Measurements from ENCODE around the gene AK5.
A peak's percentile ranks its signal among the peaks of the same experiment; 100 is the strongest.
"Not testable (repeated sequence)": the region's sequence is repeated elsewhere in the genome, so short reads cannot be mapped to it uniquely, and the experiment has no call there.

The AK5 gene

GRCh38 chr1:77300566-77300965 lies 18.7 kb downstream of the AK5 start:
- no peak for TF ChIP-seq CTCF (IDR thresholded peaks at IDR 0.05; ENCODE audit: control insufficient read depth, extremely low read depth, insufficient read depth)
- no peak for DNase-seq (ENCODE audit: low read depth)
- no peak overlapping the region for H3K4me3 ChIP-seq (ENCODE audit: low read depth, low read length)

DNA sequence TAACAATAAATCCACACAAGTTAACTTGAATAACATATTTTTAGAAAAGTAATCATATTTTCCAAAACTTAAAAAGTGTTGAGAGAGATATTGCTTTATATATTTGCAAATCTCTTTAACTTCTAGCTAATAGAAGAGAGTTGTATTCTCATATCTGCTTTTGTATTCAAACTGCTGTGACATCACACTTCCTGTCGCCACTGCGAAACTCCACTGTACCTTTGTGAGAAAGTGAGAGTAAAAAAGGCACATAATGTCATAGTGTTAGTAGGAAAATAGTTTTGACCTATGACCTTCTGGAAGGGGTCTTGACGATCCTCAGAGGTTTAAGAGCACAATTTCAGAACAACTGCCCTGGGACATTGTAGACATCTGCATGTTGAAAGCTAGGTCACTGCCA lies 21.6 kb downstream of the AK5 start:
- no peak for TF ChIP-seq CTCF (IDR thresholded peaks at IDR 0.05; ENCODE audit: control insufficient read depth, extremely low read depth, insufficient read depth)
- H3K4me3 ChIP-seq (ENCODE audit: low read depth, low read length), result no peak overlapping the region
- DNase-seq (ENCODE audit: low read depth), result no peak

DNA sequence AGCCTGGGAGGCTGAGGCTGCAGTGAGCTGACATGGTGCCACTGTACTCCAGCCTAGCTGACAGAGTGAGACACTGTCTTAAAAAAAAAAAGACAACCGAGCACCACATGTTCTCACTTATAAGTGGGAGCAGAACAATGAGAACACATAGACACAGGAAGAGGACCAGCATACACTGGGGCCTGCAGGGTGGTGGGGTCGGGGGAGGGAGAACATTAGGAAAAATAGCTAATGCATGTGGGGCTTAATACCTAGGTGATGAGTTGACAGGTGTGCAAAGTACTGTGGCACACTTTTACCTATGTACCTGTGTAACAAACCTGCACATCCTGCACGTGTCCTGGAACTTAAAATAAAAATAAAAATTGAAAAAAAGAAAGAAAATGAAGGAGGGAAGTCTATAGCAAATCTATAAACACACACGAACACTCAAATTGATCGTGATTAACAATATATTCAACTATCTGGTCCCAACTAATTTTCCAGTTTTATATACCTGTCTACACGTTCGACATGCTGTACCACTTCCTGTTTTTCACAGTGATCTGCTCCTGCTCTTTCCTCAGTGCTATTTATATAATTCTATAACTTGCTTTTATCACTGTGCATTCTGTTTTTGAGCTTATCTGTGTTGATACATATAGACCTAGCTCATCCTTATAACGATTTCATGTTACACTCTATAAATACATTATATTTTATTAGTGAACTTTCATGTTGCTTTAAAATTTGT lies 27.2 kb downstream of the AK5 start:
- TF ChIP-seq CTCF (IDR thresholded peaks at IDR 0.05; ENCODE audit: control insufficient read depth, extremely low read depth, insufficient read depth), result no peak
- DNase-seq (ENCODE audit: low read depth), result no peak
- H3K4me3 ChIP-seq (ENCODE audit: low read depth, low read length), result no peak overlapping the region

DNA sequence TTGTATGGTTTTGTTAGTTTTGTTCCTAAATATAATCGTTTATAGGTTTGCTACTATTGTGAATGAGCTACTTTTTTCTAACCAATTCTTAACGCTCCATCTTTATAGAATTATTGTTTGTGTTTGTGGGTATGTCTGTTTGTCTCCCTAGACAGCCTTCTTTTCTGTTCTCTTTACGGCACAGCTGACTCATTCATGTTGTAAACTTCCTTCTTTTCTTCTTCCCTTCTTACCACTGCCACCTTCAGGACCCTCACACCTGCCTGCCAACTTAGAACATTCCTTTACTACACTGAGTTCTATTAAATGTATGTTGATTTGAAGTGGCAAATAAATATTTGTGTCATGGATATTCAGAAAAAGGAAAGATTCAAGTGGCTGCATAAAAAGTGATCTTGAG lies 29.1 kb downstream of the AK5 start:
- no peak overlapping the region for H3K4me3 ChIP-seq (ENCODE audit: low read depth, low read length)
- DNase-seq (ENCODE audit: low read depth), result no peak

GRCh38 chr1:77312364-77312763 lies 30.5 kb downstream of the AK5 start:
- DNase-seq (ENCODE audit: low read depth), result not testable (repeated sequence)

More for the DNA sequence above, 29.1 kb downstream of the AK5 start:
- no peak for TF ChIP-seq CTCF (IDR thresholded peaks at IDR 0.05; ENCODE audit: control insufficient read depth, extremely low read depth, insufficient read depth)

DNA sequence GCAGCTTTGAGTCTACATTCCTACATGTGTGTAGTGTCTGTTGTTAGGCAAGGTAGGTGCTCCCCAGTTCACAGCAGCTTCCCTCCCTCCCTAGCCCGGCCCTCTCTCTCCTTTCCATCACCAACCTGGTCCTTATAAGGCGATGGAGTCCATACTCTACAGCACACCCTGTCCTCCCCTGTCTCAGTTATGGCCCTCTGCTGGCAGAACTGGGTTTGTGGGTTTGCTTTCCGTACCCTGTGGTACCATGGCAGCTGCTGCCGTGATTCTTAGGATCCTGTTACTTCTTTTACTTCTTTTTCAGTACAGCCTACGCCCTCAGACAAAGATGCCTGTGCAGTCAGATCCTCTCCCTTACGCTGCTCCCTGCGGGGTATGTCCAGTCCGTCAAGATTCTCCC lies 31.7 kb downstream of the AK5 start:
- DNase-seq (ENCODE audit: low read depth), result no peak

More at GRCh38 chr1:77312364-77312763, 30.5 kb downstream of the AK5 start:
- not testable (repeated sequence) for H3K4me3 ChIP-seq (ENCODE audit: low read depth, low read length)

DNA sequence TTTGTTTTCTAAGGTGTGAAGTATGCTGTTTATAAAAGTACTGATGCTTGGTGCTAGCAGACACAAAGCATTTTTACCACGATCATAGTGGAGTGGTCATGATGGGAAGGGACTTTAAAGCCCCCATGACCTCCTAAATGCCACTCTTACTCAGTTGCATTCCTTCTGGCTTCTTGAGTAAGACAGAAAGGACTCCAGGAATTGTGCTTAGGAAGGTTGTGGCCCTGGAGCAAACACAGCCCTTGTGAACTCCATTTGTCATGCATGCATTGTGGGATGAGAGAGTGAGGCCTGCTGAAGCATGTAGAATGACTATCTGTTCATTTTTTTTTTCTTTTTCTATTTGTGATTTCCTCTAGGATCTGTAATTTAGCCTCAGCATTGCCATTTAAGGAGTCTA lies 34.2 kb downstream of the AK5 start:
- H3K4me3 ChIP-seq (ENCODE audit: low read depth, low read length), result no peak overlapping the region
- TF ChIP-seq CTCF (IDR thresholded peaks at IDR 0.05; ENCODE audit: control insufficient read depth, extremely low read depth, insufficient read depth), result no peak
- DNase-seq (ENCODE audit: low read depth), result no peak

More for the DNA sequence above, 31.7 kb downstream of the AK5 start:
- no peak overlapping the region for H3K4me3 ChIP-seq (ENCODE audit: low read depth, low read length)
- TF ChIP-seq CTCF (IDR thresholded peaks at IDR 0.05; ENCODE audit: control insufficient read depth, extremely low read depth, insufficient read depth), result peak; percentile 52

Data from LNCaP clone FGC (cell line).